HepG2 (cell line): ENCODE data around the gene PPCDC. TPM values are rescaled to one million over a fixed set of nuclear protein-coding genes. Genes with fewer than 3 reads are reported as not detected.

Experiments
- CEBPZ ChIP-seq: IDR thresholded peaks from 2 replicates; pipeline ENCODE4 v1.6.1; 2012; ENCODE audit warnings: low read length, improper control_type of control experiment
- EEA1 ChIP-seq: sonication (generic); formaldehyde crosslinking; IDR thresholded peaks from 2 replicates; pipeline ENCODE4 v1.5.1; 2020; ENCODE audit warnings: mild to moderate bottlenecking, missing genetic modification reagents, borderline replicate concordance
- EP300 ChIP-seq, 3 experiments: sonication (generic) in 1 of 3; formaldehyde crosslinking in 1 of 3; IDR thresholded peaks; 2 replicates each; pipeline versions ENCODE4 v1.5.1 to v1.6.1; 2011 to 2020; ENCODE audit warnings: low read depth in 2 of 3, low read length in 2 of 3, borderline replicate concordance in 1 of 3, improper control_type of control experiment in 1 of 3, mild to moderate bottlenecking in 1 of 3, missing genetic modification reagents in 1 of 3, moderate library complexity in 1 of 3
- HOXA5 ChIP-seq: sonication (generic); formaldehyde crosslinking; IDR thresholded peaks from 2 replicates; pipeline ENCODE4 v1.4.0; 2020; ENCODE audit warnings: missing genetic modification reagents
- MEIS2 ChIP-seq: sonication (generic); formaldehyde crosslinking; IDR thresholded peaks from 2 replicates; pipeline ENCODE4 v1.9.0; 2021; ENCODE audit warnings: mild to moderate bottlenecking, missing genetic modification reagents
- SNAPC2 ChIP-seq: sonication (generic); formaldehyde crosslinking; IDR thresholded peaks from 2 replicates; pipeline ENCODE4 v1.8.1; 2022; ENCODE audit warnings: mild to moderate bottlenecking, missing genetic modification reagents
- SRSF1 ChIP-seq: fragments of 200-400 bp; formaldehyde crosslinking; optimal IDR thresholded peaks from 2 replicates; pipeline ENCODE3; 2017; ENCODE audit warnings: mild to moderate bottlenecking, low read depth, low read length, moderate library complexity
- TOPORS ChIP-seq: sonication (generic); formaldehyde crosslinking; IDR thresholded peaks from 2 replicates; pipeline ENCODE4 v1.8.0; 2023; ENCODE audit warnings: mild to moderate bottlenecking, missing genetic modification reagents
- ZHX2 ChIP-seq, 2 experiments: sonication (generic) in 1 of 2; formaldehyde crosslinking in 1 of 2; IDR thresholded peaks; 2 replicates each; pipeline versions ENCODE4 v1.6.1 to v1.9.0; 2014 to 2022; ENCODE audit warnings: antibody characterized with exemption in 1 of 2, borderline replicate concordance in 1 of 2, inconsistent platforms in 1 of 2, low read depth in 1 of 2, missing genetic modification reagents in 1 of 2
- ZNF281 ChIP-seq: sonication (generic); formaldehyde crosslinking; IDR thresholded peaks from 2 replicates; pipeline ENCODE4 v1.4.0; 2020; ENCODE audit warnings: missing genetic modification reagents, borderline replicate concordance
- ZNF501 ChIP-seq: sonication (generic); formaldehyde crosslinking; IDR thresholded peaks from 2 replicates; pipeline ENCODE4 v1.5.1; 2020; ENCODE audit warnings: mild to moderate bottlenecking, moderate library complexity, missing genetic modification reagents
- ZNF567 ChIP-seq: sonication (generic); formaldehyde crosslinking; IDR thresholded peaks from 2 replicates; pipeline ENCODE4 v1.8.1; 2023; ENCODE audit warnings: mild to moderate bottlenecking, missing genetic modification reagents, borderline replicate concordance
- ZXDC ChIP-seq: sonication (generic); formaldehyde crosslinking; IDR thresholded peaks from 2 replicates; pipeline ENCODE4 v1.5.0; 2020; ENCODE audit warnings: mild to moderate bottlenecking, missing genetic modification reagents
- polyA plus RNA-seq, 8 experiments: library from polyadenylated mRNA; depleted of rRNA in 3 of 8; stranded (reverse) in 7 of 8; unstranded in 1 of 8; fragments of >200 nt; fragmentation: Illumina TruSeq in 4 of 8; extraction: Trizol in 4 of 8; gene quantifications; 2 replicates each; pipeline versions ENCODE4 v1.2.1 to v1.2.3, GENCODE V29; 2011 to 2016; ENCODE audit warnings: low read depth in 4 of 8, missing spikeins in 1 of 8, mixed read lengths in 1 of 8; ENCODE audit not compliant: insufficient read depth in 1 of 8
- total RNA-seq, 5 experiments: library from RNA; depleted of rRNA; stranded (reverse); fragments of >200 nt; fragmentation: Illumina TruSeq; extraction: Trizol; gene quantifications; 2 replicates each; pipeline ENCODE4 v1.2.3, GENCODE V29; 2016; ENCODE audit warnings: low read depth in 1 of 5

Gene PPCDC
- total and polyA plus RNA-seq, 2 of the 13 experiments (the other 11 are each of a cell fraction or from before 2014, with no cell fraction given) = 12.3 to 12.8 TPM

GRCh38 chr15:75065467-75065850 is 42.1 kb downstream of the PPCDC start (continued):
- TF ChIP-seq ZNF281 (0 out of 2 replicates have a peak, but pooled peaks have one; percentile 38), SRSF1 (no peak), MEIS2 (peak; percentile 66; the same call in 1 of the 2 replicates), ZNF567 (no peak), TOPORS (no peak), CEBPZ (no peak), SNAPC2 (CRISPR knock-in tag) (no peak), ZXDC (CRISPR knock-in tag) (no peak), ZNF501 (CRISPR knock-in tag) (no peak), ZHX2 (IDR thresholded peaks at IDR 0.05; ENCODE audit: low read depth) (no peak), ZHX2 (CRISPR knock-in tag; IDR thresholded peaks at IDR 0.05; ENCODE audit: borderline replicate concordance) (no peak), EP300 (IDR thresholded peaks at IDR 0.05; ENCODE audit: low read depth in 2 of 2, low read length in 2 of 2) (0 out of 4 replicates have a peak, but pooled peaks of 1 of the 2 experiments have one; percentile 48), EP300 (CRISPR knock-in tag; IDR thresholded peaks at IDR 0.05; ENCODE audit: borderline replicate concordance) (peak; percentile 19; the same call in 1 of the 2 replicates), HOXA5 (CRISPR knock-in tag) (no peak), EEA1 (CRISPR knock-in tag) (no peak)
